ENCODE measurements around the gene ECSCR.
"Not testable (repeated sequence)": the region's sequence is repeated elsewhere in the genome, so short reads cannot be mapped to it uniquely, and the experiment has no call there.

The ECSCR gene

GRCh38 chr5:139443831-139444453 is 18.6 kb downstream of the ECSCR start:
- DNase-seq, result peak in 1 of 2 donors; percentile 85

- DNase-seq, result not testable (repeated sequence)
Measured at GRCh38 chr5:139440416-139440815, 22.1 kb downstream of the ECSCR start.

- peak; percentile 61 for DNase-seq
Measured at GRCh38 chr5:139439013-139439903, 23.3 kb downstream of the ECSCR start, which contains the start of gene DNAJC18. Gene DNAJC18, minus strand, starts transcription at chr5:139439525. Its CDS starts 80 bp downstream, at chr5:139439445.

- DNase-seq, result no peak
Measured at GRCh38 chr5:139438707-139439012, 23.9 kb downstream of the ECSCR start.

- DNase-seq, result no peak
Measured at GRCh38 chr5:139435676-139436075, 26.9 kb downstream of the ECSCR start.

- no peak for DNase-seq
Measured at GRCh38 chr5:139431706-139432105, 30.8 kb downstream of the ECSCR start.

GRCh38 chr5:139430015-139430414 is 32.5 kb downstream of the ECSCR start:
- DNase-seq, result no peak

- no peak for DNase-seq
Measured at GRCh38 chr5:139426203-139426885, 36.2 kb downstream of the ECSCR start.

GRCh38 chr5:139425497-139425896 is 37.0 kb downstream of the ECSCR start:
- no peak for DNase-seq

GRCh38 chr5:139422307-139422893 is 40.1 kb downstream of the ECSCR start:
- peak in 1 of 2 donors; percentile 78 for DNase-seq

GRCh38 chr5:139419226-139420192 is 43.0 kb downstream of the ECSCR start:
- peak in 1 of 2 donors; percentile 21 for DNase-seq

GRCh38 chr5:139418793-139419192 is 43.8 kb downstream of the ECSCR start:
- DNase-seq, result no peak

GRCh38 chr5:139417214-139417613 is 45.3 kb downstream of the ECSCR start:
- peak in 1 of 2 donors; percentile 64 for DNase-seq

GRCh38 chr5:139416651-139417050 is 45.9 kb downstream of the ECSCR start:
- DNase-seq, result no peak

- DNase-seq, result no peak
Measured at GRCh38 chr5:139415869-139416268, 46.7 kb downstream of the ECSCR start.

- DNase-seq, result no peak
Measured at GRCh38 chr5:139415221-139415861, 47.2 kb downstream of the ECSCR start.

GRCh38 chr5:139414581-139415130 is 47.9 kb downstream of the ECSCR start:
- DNase-seq, result no peak

GRCh38 chr5:139413963-139414362 is 48.6 kb downstream of the ECSCR start:
- DNase-seq, result no peak

GRCh38 chr5:139413153-139413552 is 49.4 kb downstream of the ECSCR start:
- no peak for DNase-seq

GRCh38 chr5:139410993-139411828 is 51.3 kb downstream of the ECSCR start:
- no peak for DNase-seq

Measured in bone marrow (tissue), 2 donors.